Small intestine (tissue), 7 donors: ENCODE data around the gene LRRC15. TPM values are rescaled to one million over a fixed set of nuclear protein-coding genes. Genes with fewer than 3 reads are reported as not detected.

Experiments used
- DNase-seq, 2 donors: peaks; one replicate each; pipeline versions ENCODE4 v3.0.0 to v3.0.0-alpha.2; 2013
- FAIRE-seq: peaks from 2 replicates; lab custom pipeline; 2012; peaks lifted over from hg19 to GRCh38; lab: Jason Lieb, UNC
- H3K27ac ChIP-seq, 3 donors: one replicate each; pipeline ENCODE4 v1.5.1; 2013; ENCODE audit warnings: low read length in 2 of 3, mild to moderate bottlenecking in 2 of 3, control low read depth in 1 of 3, inconsistent platforms in 1 of 3, low read depth in 1 of 3, moderate library complexity in 1 of 3
- H3K27me3 ChIP-seq, 3 donors: one replicate each; pipeline ENCODE4 v1.6.1; 2013; ENCODE audit warnings: low read length in 3 of 3, inconsistent platforms in 1 of 3; ENCODE audit not compliant: control insufficient read depth in 3 of 3, insufficient read depth in 3 of 3
- H3K36me3 ChIP-seq, 3 donors: one replicate each; pipeline ENCODE4 v1.6.1; 2013; ENCODE audit warnings: low read length in 3 of 3, inconsistent platforms in 1 of 3, low read depth in 1 of 3, mild to moderate bottlenecking in 1 of 3, moderate library complexity in 1 of 3; ENCODE audit not compliant: control insufficient read depth in 3 of 3, insufficient read depth in 2 of 3
- H3K4me1 ChIP-seq, 3 donors: one replicate each; pipeline ENCODE4 v1.6.1; 2013; ENCODE audit warnings: low read length in 2 of 3, inconsistent platforms in 1 of 3, low read depth in 1 of 3, mild to moderate bottlenecking in 1 of 3, moderate library complexity in 1 of 3; ENCODE audit not compliant: control insufficient read depth in 3 of 3, insufficient read depth in 2 of 3
- H3K4me3 ChIP-seq, 3 donors: one replicate each; pipeline ENCODE4 v1.5.1; 2013; ENCODE audit warnings: low read length in 3 of 3, control low read depth in 1 of 3, inconsistent platforms in 1 of 3, low read depth in 1 of 3, mild to moderate bottlenecking in 1 of 3, moderate library complexity in 1 of 3
- H3K9me3 ChIP-seq, 2 donors: one replicate each; pipeline ENCODE4 v1.6.1; 2013; ENCODE audit warnings: low read depth in 1 of 2, low read length in 1 of 2; ENCODE audit not compliant: control insufficient read depth in 2 of 2, insufficient read depth in 1 of 2
- WGBS, 3 donors: extraction: QIAGEN DNeasy Blood & Tissue Kit; methylation state at CpG; one replicate each; pipeline ENCODE4 v1.1.7; 2013; 5-methylcytosine and 5-hydroxymethylcytosine counted together
- polyA plus RNA-seq, 4 donors: library from polyadenylated mRNA; stranded (reverse) in 3 of 4; unstranded in 1 of 4; fragments of 200-250 nt in 3 of 4; fragments of 120-200 nt in 1 of 4; gene quantifications; one replicate each; pipeline versions ENCODE4 v1.2.1 to v1.2.3, GENCODE V29; 2013
- donor health status: healthy with polysubstance abuse.
- donor health status: control.
- donor health status: control.
- donor health status: Bipolar disorder and iron deficiency.
- donor health status: healthy.

LRRC15 gene
- polyA plus RNA-seq, 4 donors: 0.01 TPM; not detected in 2

DNA sequence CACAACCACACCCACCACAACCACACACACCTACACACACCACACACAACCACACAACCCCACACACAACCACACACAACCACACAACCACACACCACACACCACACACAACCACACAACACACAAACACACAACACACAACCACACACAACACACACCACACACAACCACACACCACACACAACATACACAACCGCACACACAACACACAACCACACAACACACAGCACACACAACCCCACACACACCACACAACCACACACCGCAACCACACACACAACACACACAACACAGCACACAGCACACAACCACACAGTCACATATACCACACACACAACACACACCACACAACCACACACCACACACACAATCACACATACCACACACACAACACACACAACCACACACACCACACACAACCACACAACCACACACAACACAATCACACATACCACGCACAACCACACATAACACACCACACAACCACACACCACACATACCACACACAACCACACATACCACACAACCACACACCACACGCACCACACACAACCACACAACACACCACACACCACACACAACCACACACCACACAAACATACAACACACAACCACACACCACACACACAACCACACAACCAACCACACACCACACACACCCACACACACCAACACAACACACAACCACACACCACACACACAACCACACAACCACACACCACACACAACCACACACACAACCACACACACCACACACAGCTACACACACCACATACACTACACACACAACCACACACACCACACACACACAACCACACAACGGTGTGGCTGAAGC, 42.1 kb downstream of the LRRC15 start:
- FAIRE-seq: no peak
- Histone ChIP-seq H3K36me3 (no peaks in the 10 kb centered on the region), H3K27me3 (peaks cover 0 to 3% (median 0%) of the 10 kb centered on the region in 3 donors), H3K4me3 (no peak overlapping the region), H3K27ac (no peak overlapping the region), H3K9me3 (no peaks in the 10 kb centered on the region), H3K4me1 (peaks cover 0 to 24% (median 0%) of the 10 kb centered on the region in 3 donors)
- 92 to 95% (median 94%) methylated on average over 5 of the region's 5 CpGs for WGBS, 3 donors
- DNase-seq: peak in 1 of 2 donors; percentile 39

DNA sequence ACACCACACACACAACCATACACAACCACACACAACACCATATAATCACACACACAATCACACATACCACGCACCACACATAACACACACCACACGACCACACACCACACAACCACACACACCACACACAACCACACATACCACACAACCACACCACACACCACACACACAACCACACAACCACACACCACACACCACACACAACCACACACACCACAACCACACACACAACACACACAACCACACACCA, 42.6 kb downstream of the LRRC15 start:
- FAIRE-seq (no peak), DNase-seq (peak in 1 of 2 donors; percentile 44)
- Histone ChIP-seq H3K36me3 (no peaks in the 10 kb centered on the region), H3K4me3 (no peak overlapping the region), H3K9me3 (no peaks in the 10 kb centered on the region), H3K27me3 (no peaks in the 10 kb centered on the region), H3K4me1 (peaks cover 0 to 27% (median 0%) of the 10 kb centered on the region in 3 donors), H3K27ac (no peak overlapping the region)
- 84 to 91% (median 86%) methylated on average over 2 of the region's 2 CpGs for WGBS, 3 donors

DNA sequence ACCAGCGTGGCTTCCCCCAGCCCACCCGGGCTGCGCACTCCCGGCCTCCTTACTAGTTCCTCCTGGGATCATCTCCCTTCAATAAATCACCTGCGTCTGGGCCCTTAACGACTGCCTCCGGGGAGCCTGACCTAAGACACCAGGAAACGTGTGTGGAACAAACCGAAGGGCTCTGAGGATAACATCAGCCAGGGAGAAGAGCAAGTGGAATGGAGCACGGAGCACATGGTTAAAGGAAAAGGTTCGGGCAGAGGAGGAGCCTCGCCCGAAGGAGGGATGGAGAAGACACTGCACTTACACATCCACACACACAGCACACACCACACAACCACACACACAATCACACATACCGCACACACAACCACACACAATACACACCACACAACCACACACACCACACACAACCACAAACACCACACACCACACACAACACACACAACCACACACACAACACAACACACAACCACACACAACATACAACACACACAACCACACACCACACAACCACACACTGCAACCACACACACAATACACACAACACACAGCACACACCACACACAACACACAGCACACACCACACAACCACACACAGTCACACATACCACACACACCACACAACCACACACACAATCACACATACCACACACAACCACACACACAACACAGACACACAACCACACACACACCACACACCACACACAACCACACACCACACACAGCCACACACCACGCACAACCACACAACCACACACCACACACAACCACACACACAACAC, 43.2 kb downstream of the LRRC15 start:
- no peaks in the 10 kb centered on the region for H3K9me3 ChIP-seq
- H3K36me3 ChIP-seq: no peaks in the 10 kb centered on the region
- H3K27me3 ChIP-seq: no peaks in the 10 kb centered on the region
- peaks cover 0 to 30% (median 0%) of the 10 kb centered on the region in 3 donors for H3K4me1 ChIP-seq
- DNase-seq (peak; percentile 17 to 45), FAIRE-seq (no peak)
- H3K4me3 ChIP-seq: no peak overlapping the region
- WGBS, 3 donors: 47 to 62% (median 59%) methylated on average over 15 of the region's 15 CpGs
- no peak overlapping the region for H3K27ac ChIP-seq

DNA sequence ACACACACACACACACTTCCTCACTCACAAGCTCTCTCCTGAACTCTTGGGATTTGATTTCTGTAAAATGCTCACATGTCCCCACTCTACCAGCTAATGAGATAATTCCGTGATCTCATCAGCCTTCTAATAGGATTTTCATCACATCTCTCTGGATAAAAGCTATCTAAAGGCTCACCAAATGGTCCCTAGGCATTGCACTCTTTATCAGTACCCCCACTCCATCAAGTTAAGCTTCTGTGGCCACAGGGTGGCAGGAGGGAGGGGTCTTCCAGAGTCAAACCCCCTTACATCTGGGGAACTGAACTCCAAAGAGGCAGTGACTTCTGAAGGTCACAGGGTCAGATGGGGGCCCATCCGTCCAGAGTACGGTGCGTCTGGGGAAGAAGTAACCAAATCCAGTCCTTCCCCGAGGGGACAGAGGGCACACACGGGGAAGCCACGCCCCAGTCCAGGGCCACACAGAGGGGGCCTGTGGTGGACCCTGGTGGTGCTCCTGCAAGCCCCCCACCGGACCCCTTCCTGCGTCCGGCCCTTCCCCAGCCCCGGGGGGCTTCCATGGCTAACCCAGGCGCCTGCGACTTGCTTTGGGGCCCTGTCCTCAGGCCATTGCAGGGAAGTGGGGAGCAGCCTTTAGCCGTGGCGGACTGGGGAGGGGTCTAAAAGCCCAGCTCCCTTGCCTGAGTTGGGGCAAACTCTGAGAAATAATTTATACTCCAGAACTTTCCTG, 44.0 kb downstream of the LRRC15 start:
- H3K9me3 ChIP-seq: no peaks in the 10 kb centered on the region
- H3K4me1 ChIP-seq: peaks cover 0 to 37% (median 0%) of the 10 kb centered on the region in 3 donors
- no peaks in the 10 kb centered on the region for H3K36me3 ChIP-seq
- WGBS, 3 donors: 78 to 88% (median 82%) methylated on average over 15 of the region's 15 CpGs
- no peak overlapping the region for H3K4me3 ChIP-seq
- H3K27me3 ChIP-seq: no peaks in the 10 kb centered on the region
- FAIRE-seq (no peak), DNase-seq (no peak)
- no peak overlapping the region for H3K27ac ChIP-seq

DNA sequence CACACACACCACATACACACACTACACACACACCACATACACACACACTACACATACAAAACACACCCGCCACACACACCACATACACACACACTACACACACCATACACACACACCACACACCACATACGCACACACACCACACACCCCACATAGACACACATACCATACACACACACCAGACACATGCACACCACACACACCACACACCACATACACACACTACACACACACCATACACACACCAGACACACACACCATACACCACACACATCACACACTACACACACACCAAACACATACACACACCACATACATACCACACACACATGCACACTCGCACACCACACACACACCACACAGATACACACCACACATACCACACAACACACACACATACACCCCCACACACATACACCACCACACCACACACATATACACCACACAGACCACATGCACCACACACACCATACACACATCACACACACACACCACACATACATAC, 44.7 kb downstream of the LRRC15 start:
- peaks cover 0 to 44% (median 0%) of the 10 kb centered on the region in 3 donors for H3K4me1 ChIP-seq
- 95 to 99% (median 97%) methylated on average over 3 of the region's 3 CpGs for WGBS, 3 donors
- no peaks in the 10 kb centered on the region for H3K36me3 ChIP-seq
- FAIRE-seq: no peak
- no peak overlapping the region for H3K27ac ChIP-seq
- no peaks in the 10 kb centered on the region for H3K9me3 ChIP-seq
- no peak for DNase-seq
- no peaks in the 10 kb centered on the region for H3K27me3 ChIP-seq
- H3K4me3 ChIP-seq: no peak overlapping the region

DNA sequence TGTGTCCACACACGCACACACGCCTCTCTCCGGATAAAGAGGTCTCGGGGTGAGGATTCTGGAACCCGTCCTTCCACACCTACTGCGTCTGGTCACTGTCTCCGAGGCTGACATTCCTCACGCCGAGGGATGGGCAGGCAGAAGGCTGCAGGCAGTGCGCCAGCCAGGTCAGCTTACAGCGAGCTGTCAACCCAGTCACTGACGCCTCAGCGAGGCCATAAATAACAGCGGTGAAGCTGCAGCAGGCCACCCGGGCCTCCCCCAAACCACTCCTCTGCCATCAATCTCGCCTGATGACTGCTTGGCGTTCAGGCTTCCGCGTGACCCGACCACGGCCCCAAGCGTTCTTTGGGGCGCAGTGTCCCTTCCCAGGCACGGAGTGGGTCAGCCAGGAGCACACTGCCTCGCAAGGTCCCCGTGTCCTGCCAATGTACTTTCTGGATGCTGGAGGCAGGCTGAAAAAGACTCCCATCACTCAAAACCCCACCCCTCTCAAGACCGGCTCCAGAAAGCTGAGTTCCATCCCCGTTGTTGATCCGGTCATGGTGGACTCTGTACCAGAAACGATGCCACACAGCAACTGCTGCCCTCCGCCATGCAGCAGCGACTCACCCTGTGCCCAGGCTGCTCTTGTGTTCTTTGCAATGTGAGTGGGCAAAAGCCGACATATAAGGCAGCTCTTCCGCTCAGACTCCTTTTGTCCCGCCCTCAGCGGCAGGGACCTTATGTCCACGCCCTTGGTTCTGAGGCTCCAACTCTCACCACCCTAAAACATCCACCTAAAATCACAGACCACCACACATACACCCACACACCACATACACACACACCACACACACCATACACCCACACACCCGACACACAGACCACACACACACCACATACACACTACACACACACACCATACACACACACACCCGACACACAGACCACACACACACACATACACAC, 45.5 kb downstream of the LRRC15 start:
- Histone ChIP-seq H3K27ac (peak overlapping the region in 1 of 3 donors; percentile 1), H3K27me3 (no peaks in the 10 kb centered on the region), H3K4me3 (peak overlapping the region in 1 of 3 donors; percentile 13), H3K4me1 (peaks cover 0 to 47% (median 0%) of the 10 kb centered on the region in 3 donors), H3K9me3 (peaks cover 0 to 2% of the 10 kb centered on the region in 2 donors), H3K36me3 (no peaks in the 10 kb centered on the region)
- peak; percentile 67 to 84 for DNase-seq
- FAIRE-seq: no peak
- WGBS, 3 donors: 17 to 27% (median 19%) methylated on average over 39 of the region's 39 CpGs

DNA sequence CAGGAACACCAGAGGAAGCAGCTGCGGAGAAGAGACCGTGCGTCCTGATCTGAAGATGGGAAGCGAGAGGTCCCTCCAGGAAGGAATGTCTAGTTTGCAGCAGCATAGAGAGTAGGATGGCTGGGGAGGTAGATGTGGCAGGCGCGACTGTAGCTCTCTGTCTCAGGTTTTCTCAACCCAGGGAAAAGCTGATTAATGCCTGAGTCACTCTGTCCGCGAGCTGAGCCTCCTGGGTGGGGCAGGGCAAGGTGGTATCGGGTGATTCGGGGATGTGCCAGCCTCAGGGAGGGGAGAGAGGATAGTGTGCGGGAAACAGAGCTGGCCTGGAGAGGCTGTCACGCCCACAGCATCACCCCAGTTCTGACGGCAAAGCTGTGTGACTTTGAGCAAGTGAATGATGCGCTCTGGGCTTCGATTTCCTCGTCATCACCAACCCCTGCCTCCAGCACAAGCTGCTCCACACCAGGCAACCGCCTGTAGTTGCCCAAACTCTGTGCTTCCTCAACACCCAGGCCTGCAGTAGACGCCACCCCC, 46.8 kb downstream of the LRRC15 start:
- H3K36me3 ChIP-seq: no peaks in the 10 kb centered on the region
- no peak overlapping the region for H3K4me3 ChIP-seq
- H3K9me3 ChIP-seq: peaks cover 0 to 13% of the 10 kb centered on the region in 2 donors
- no peak overlapping the region for H3K27ac ChIP-seq
- FAIRE-seq (no peak), DNase-seq (peak; percentile 52)
- no peaks in the 10 kb centered on the region for H3K27me3 ChIP-seq
- peaks cover 0 to 47% (median 0%) of the 10 kb centered on the region in 3 donors for H3K4me1 ChIP-seq
- 52 to 69% (median 58%) methylated on average over 16 to 18 of the region's 18 CpGs for WGBS, 3 donors
